NCI-H1694 treated with DMSO at 0.1 percent for 48 hours (cell line): Measurements from ENCODE around the gene ATAD1.

Experiments used
- DNase-seq: peaks from one replicate; lab custom pipeline; 2025; lab: John Stamatoyannopoulos, UW

ATAD1 gene

GRCh38 chr10:87715552-87716347 is 102.3 kb downstream of the ATAD1 start:
- no peak for DNase-seq

GRCh38 chr10:87713707-87714106 is 104.3 kb downstream of the ATAD1 start:
- no peak for DNase-seq

- DNase-seq = no peak
These were observed 105.0 kb downstream of the ATAD1 start for GRCh38 chr10:87712913-87713616.

- DNase-seq = no peak
These were observed 110.8 kb downstream of the ATAD1 start for GRCh38 chr10:87707254-87707653.

- DNase-seq = no peak
These were observed 111.3 kb downstream of the ATAD1 start for GRCh38 chr10:87706731-87707130.

- DNase-seq = no peak
These were observed 112.7 kb downstream of the ATAD1 start for GRCh38 chr10:87705339-87705738.

- no peak for DNase-seq
These were observed 114.3 kb downstream of the ATAD1 start for GRCh38 chr10:87703771-87704170.

GRCh38 chr10:87702973-87703294 is 115.1 kb downstream of the ATAD1 start:
- DNase-seq = no peak

GRCh38 chr10:87702260-87702972 is 115.6 kb downstream of the ATAD1 start:
- DNase-seq = no peak
